ENCODE measurements around the gene CACNG7.

CACNG7 gene

DNA sequence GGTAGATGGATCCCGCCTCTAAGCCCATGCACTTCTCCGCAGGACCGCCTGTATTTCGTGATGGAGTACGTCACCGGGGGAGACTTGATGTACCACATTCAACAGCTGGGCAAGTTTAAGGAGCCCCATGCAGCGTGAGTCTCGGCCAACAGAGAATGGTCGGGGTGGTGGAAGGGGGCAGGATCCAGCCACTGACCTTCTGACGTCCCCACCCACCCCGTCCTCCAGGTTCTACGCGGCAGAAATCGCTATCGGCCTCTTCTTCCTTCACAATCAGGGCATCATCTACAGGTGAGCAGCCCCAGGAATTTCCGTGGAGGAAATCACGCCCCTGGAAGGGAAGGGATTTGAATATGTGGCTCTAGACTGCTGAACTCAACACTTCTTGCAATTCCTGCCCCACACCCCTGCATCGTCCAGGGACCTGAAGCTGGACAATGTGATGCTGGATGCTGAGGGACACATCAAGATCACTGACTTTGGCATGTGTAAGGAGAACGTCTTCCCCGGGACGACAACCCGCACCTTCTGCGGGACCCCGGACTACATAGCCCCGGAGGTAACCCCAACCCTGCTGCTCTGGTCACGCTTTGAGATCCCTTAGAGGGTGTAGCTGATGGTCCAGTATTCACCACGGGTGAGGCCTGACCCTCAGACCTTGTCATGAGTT lies 8.8 kb upstream of the CACNG7 start:
- H3K4me3 ChIP-seq (ENCODE audit: low read depth, low read length): no peak overlapping the region
- DNase-seq (ENCODE audit: low read depth): no peak

DNA sequence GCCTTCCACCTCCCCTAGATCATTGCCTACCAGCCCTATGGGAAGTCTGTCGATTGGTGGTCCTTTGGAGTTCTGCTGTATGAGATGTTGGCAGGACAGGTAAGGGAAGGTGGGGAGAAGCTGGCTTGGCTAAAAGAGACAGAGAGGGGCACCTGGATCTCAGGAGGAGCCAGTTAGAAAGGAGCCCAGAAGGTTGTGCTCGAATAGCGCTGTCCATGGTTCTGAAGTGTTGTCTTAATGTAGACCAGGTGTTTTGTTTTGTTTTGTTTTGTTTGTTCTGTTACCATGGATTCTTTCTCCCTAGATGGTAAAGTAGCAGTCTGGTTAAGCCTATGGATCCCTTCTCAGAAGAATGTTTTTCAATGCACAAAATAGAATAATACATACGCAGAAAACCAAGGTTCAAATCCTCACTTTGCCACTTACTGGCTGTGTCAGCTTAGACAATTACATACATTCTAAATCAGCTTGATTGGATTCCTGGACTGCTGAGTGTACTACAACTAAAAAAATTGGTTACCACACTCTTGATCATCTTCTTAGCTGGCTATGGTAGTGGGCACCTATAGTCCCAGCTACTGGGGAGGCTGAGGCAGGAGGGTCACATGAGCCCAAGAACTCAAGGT lies 5.9 kb upstream of the CACNG7 start:
- no peak overlapping the region for H3K4me3 ChIP-seq (ENCODE audit: low read depth, low read length)
- DNase-seq (ENCODE audit: low read depth): no peak

GRCh38 chr19:53904909-53905308 lies 4.2 kb upstream of the CACNG7 start:
- DNase-seq (ENCODE audit: low read depth): no peak
- H3K4me3 ChIP-seq (ENCODE audit: low read depth, low read length): no peak overlapping the region

DNA sequence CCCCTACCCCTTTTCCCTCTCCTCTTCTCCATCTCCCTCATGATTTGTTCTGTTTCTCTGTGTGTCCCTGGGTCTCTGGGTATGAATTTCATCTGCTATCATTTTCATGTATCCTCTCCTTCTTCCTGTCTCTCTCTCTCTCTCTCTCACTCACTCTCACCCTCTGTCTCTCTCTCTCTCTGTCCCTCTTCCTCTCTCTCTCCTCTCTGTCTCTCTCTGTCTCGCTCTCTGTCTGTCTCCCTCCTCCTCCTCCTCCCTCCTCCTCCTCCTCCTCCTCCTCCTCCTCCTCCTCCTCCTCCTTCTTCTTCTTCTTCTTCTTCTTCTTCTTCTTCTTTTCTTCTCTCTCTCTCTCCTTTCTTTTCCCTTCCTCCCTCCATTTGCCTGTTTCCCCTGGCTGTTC lies 3.3 kb upstream of the CACNG7 start:
- H3K4me3 ChIP-seq (ENCODE audit: low read depth, low read length): no peak overlapping the region

DNA sequence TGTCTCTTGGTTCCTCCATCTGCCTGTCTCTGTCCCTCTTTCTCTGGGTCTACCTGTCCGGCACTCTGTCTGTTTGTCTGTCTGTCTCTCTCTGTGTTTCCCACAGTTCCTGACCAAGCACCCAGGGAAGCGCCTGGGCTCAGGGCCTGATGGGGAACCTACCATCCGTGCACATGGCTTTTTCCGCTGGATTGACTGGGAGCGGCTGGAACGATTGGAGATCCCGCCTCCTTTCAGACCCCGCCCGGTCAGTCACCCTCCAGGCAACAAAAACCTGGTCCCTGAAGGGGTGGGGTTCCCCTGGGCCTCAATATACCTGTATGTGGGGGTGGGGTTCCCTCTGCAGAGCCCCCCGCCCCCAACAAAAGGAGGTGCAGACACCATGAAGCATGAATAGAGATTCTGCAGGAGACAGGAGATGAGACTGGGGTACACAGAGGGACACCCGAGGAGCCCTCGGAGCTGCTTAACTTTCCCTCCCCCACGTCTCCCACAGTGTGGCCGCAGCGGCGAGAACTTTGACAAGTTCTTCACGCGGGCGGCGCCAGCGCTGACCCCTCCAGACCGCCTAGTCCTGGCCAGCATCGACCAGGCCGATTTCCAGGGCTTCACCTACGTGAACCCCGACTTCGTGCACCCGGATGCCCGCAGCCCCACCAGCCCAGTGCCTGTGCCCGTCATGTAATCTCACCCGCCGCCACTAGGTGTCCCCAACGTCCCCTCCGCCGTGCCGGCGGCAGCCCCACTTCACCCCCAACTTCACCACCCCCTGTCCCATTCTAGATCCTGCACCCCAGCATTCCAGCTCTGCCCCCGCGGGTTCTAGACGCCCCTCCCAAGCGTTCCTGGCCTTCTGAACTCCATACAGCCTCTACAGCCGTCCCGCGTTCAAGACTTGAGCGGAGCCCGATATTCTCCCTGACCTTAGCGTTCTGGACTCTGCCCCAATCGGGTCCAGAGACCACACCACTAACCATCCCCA lies 2.6 kb upstream of the CACNG7 start:
- no peak for DNase-seq (ENCODE audit: low read depth)

More for the DNA sequence above, 3.3 kb upstream of the CACNG7 start:
- DNase-seq (ENCODE audit: low read depth): no peak

DNA sequence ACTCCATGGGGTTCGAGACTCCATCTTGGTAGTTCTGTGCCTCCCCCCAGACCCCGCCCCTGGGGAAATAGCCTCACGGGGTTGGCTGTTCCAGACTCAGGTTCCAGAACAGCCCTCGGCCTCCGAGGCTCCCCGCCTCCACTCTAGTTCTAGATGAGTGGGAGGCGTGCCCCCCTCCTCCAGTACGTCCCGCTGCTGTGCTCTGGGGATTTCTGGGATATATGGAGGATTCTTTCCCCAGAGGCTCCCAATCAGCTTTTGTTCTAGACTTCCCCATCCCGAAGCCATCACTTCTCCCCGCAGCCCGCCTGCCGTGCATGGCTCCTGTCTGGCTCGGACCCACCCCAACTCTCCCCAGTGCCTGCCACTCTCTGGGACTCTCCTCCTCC lies 1.9 kb upstream of the CACNG7 start:
- DNase-seq (ENCODE audit: low read depth): no peak
- no peak overlapping the region for H3K4me3 ChIP-seq (ENCODE audit: low read depth, low read length)

More for the DNA sequence above, 2.6 kb upstream of the CACNG7 start:
- no peak overlapping the region for H3K4me3 ChIP-seq (ENCODE audit: low read depth, low read length)

DNA sequence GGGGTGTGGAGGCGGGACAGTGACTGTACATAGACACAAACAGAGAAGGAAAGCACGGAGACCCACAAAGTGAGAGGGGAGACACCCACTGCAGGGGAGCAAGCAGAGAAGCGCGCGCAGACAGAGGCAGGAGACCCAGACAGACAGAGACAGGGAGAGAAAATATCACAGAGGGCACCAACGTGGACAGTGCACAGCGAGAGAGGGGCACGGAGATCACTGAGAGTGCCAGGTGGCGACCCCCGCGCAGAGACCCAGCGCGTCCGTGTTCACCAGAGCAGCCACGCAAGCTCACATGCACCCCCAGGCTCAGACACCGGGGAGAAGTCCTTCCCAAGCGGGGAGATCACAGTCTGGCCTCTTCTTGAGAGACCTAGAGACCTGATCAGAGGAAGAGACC lies 1.4 kb upstream of the CACNG7 start:
- no peak for DNase-seq (ENCODE audit: low read depth)
- peak overlapping the region; percentile 63 for H3K4me3 ChIP-seq (ENCODE audit: low read depth, low read length)

GRCh38 chr19:53908106-53908934 lies 758 bp upstream of the CACNG7 start:
- DNase-seq (ENCODE audit: low read depth): no peak
- H3K4me3 ChIP-seq (ENCODE audit: low read depth, low read length): peak overlapping the region; percentile 63

GRCh38 chr19:53909471-53910169 lies 542 bp downstream of the CACNG7 start:
- H3K4me3 ChIP-seq (ENCODE audit: low read depth, low read length): peak overlapping the region; percentile 63
- no peak for DNase-seq (ENCODE audit: low read depth)

DNA sequence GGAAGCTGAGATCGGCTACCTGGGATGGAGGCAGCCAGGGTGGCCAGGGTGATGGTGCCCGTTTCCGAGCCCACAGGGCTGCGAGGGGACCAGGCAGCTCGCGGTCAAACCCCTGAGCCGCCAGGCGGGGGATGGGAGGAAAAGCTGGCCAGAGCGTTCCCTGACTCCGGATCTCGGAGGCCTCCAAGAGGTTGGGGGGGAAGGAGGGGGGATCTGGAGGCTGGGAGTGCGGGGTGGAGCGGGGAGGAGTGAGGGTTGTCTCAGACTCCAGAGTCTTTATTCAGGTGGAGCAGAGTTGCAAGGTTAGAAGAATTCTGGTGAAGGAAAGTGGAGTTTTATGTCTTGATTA lies 1.1 kb downstream of the CACNG7 start:
- no peak for DNase-seq (ENCODE audit: low read depth)
- peak overlapping the region; percentile 63 for H3K4me3 ChIP-seq (ENCODE audit: low read depth, low read length)

GRCh38 chr19:53912653-53913052 lies 3.6 kb downstream of the CACNG7 start:
- no peak for DNase-seq (ENCODE audit: low read depth)
- H3K4me3 ChIP-seq (ENCODE audit: low read depth, low read length): no peak overlapping the region

DNA sequence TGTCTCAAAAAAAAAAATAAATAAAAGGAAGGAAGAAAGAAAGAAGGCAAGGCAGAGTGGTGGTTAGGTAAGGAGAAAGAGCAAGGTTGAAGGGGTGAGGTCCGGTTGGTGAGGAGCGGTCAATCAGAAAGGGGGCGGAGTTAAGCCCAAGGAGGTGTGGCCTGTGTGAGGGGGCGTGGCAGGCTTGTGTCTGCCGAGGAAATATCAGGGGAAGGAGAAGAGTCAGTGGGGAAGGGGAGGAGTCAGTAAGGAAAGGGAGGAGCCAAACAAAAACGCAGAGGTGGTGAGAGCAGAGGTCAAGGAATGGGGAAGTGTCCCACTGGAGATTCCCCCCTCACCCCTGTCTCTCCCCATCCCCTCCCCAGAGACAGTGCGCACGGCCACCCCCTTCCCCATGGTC lies 5.9 kb downstream of the CACNG7 start:
- no peak for DNase-seq (ENCODE audit: low read depth)
- H3K4me3 ChIP-seq (ENCODE audit: low read depth, low read length): no peak overlapping the region

DNA sequence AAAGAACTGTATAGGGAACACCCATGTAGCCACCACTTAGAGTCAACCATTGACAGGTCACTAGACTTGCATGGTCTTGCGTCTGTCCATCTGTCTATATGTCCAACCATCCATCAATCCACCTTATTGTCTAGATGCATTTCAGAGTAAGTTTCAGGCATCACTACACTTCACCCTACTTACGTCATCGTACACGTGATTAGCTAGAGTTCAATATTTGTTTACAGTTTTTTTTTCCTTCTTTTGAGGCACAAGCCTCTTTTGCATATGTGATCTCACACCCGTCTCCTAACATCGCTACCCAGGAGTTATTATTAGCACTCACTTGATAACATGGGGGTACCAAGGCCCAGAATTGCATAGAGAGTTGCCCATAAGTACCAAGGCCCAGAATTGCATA lies 6.9 kb downstream of the CACNG7 start:
- H3K4me3 ChIP-seq (ENCODE audit: low read depth, low read length): no peak overlapping the region
- no peak for DNase-seq (ENCODE audit: low read depth)

DNA sequence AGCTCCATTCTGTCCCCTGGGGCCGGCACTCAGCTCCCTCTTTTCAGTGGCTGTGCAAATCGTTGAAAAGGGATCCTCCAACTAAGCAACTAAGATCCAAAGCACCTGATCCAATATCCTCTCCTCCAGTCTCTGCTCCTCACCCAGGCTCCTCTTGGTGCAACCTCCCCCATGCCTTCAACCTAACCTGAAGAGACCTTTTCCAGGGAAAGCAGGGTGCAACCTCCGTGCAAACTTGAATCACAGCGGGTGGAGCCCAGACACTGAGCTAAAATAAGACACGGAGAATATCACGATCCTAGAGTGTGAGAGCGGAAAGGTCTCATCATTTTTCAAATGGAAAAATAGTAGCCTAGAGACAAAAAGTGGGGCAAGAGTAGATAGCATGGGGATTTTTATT lies 8.3 kb downstream of the CACNG7 start:
- no peak for DNase-seq (ENCODE audit: low read depth)
- H3K4me3 ChIP-seq (ENCODE audit: low read depth, low read length): no peak overlapping the region

GRCh38 chr19:53927739-53928138 lies 18.7 kb downstream of the CACNG7 start:
- H3K4me3 ChIP-seq (ENCODE audit: low read depth, low read length): no peak overlapping the region
- no peak for DNase-seq (ENCODE audit: low read depth)

DNA sequence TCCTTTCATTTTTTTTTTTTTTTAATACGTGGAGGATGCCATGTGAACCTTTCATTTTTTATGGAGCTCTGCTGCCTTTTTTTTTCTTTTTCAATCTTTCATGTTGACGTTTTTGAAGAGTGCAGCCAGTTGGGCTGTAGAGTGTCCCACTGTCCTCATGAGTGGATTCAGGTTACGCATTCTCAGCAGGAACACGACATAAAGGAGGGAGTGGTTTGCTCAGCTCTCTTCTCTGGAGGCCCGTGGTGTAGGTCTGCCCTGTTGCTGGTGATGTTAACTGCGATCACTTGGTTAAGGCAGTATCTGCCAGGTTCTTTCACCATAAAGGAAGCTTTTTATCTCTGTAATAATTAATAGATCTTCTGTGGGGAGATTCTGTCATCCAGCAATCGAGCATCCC lies 27.0 kb downstream of the CACNG7 start:
- no peak for DNase-seq (ENCODE audit: low read depth)

GRCh38 chr19:53942001-53942786 lies 33.1 kb downstream of the CACNG7 start:
- no peak for DNase-seq (ENCODE audit: low read depth)
- H3K4me3 ChIP-seq (ENCODE audit: low read depth, low read length): no peak overlapping the region

More for the DNA sequence above, 27.0 kb downstream of the CACNG7 start:
- H3K4me3 ChIP-seq (ENCODE audit: low read depth, low read length): no peak overlapping the region

GRCh38 chr19:53944416-53944815 lies 35.3 kb downstream of the CACNG7 start:
- DNase-seq (ENCODE audit: low read depth): no peak
- no peak overlapping the region for H3K4me3 ChIP-seq (ENCODE audit: low read depth, low read length)
